Activated T-helper 1 cell treated with anti-CD3 and anti-CD28 coated beads, Interleukin-12 subunit alpha, Interleukin-12 subunit beta, Interleukin-2, Interleukin-4 antibody, amounts not matched to agents 30 ng/mL and 10 ng/mL and 1 ng/mL, durations not matched to agents 14 hours and 24 hours and 36 hours (primary cell): ENCODE results near the gene CFAP74. TPM values are rescaled to one million over a fixed set of nuclear protein-coding genes. Genes with fewer than 3 reads are reported as not detected.

Source experiments
- DNase-seq: peaks from one replicate; pipeline ENCODE4 v3.0.0; 2021; ENCODE audit warnings: low spot score
- H3K27ac Mint-ChIP-seq: one replicate; pipeline ENCODE4 v1.8.0; 2021; ENCODE audit warnings: mild to moderate bottlenecking, mixed read lengths
- H3K27me3 Mint-ChIP-seq: one replicate; pipeline ENCODE4 v1.8.0; 2022; ENCODE audit warnings: mild to moderate bottlenecking, moderate library complexity, mixed read lengths; ENCODE audit not compliant: insufficient read depth
- H3K36me3 Mint-ChIP-seq: one replicate; pipeline ENCODE4 v1.8.0; 2021; ENCODE audit warnings: low read depth, mixed read lengths
- H3K4me1 Mint-ChIP-seq: one replicate; pipeline ENCODE4 v1.8.0; 2021; ENCODE audit warnings: low read depth, mixed read lengths
- H3K4me3 Mint-ChIP-seq: one replicate; pipeline ENCODE4 v1.8.0; 2021; ENCODE audit warnings: mild to moderate bottlenecking, moderate library complexity, mixed read lengths
- H3K9me3 Mint-ChIP-seq: one replicate; pipeline ENCODE4 v1.8.0; 2021; ENCODE audit warnings: mixed read lengths
- intact Hi-C: fragments of 100-400 bp; cut with micrococcal nuclease; formaldehyde crosslinking; loops from one replicate; pipeline ENCODE4 v1.15.1; 2024
- total RNA-seq: library from RNA; stranded (reverse); gene quantifications from 2 replicates; pipeline ENCODE4 v1.2.3, GENCODE V29; 2022

The CFAP74 gene
- total RNA-seq, 1 donor from 2014 or later, result not detected

DNA sequence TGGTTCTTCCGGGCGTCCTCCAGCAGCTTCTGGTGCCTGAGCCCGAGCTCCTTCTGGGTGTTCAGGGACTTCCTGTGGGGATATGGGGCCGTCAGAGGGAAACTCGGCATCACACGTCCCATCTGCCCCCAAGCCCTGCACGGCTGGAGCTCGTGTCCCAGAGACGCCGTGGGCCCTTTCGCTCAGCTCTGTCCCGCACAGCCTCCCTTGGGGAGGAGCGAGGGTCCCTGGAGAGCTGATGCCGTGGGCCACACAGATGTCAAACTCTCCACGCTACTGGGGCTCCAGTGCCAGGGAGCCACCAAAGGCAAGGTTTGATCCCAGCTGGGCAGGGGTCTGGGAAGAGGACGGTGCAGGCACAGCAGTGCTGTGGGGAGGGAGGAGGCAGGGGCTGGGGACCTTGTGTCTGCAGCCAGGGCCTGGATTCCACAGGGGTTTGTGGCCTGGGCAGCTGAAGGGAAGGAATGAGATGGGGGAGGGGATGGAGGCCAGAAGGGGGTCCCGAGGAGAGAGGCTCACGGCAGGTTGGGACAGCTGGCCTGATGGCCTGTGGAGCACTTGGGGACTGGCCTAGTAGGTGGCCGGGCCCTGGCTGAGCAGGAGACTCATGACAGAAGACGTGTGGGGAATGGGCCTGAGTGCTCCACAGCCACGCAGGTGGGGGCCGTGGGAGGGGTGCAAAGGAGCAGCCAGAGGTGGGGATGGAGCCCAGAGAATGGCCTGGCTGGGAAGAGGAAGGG lies 30.4 kb downstream of the CFAP74 start:
- H3K9me3 Mint-ChIP-seq, result peaks cover 8% of the 10 kb centered on the region

DNA sequence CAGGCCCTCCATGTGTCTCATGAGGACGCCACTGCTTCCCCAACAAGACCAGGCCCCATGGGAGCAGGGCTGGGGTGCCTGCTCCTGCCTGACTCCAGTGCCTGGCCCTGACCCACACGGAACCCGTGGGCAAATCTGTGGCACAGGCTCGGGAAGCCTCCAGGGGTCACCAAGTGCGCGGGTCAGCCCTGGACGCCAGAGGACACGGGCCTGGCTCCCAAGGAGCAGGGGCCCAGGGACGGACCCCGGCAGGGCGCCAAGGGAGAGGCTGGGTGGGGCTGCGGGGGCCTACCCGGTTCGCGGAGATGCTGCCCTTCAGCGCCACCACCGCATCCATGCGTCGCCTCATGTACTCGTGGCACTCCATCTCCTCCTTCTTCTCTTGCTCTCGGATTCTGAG lies 31.9 kb downstream of the CFAP74 start:
- intact Hi-C loops, result no loop called here
- Mint-ChIP-seq H3K27me3 (peaks cover 3% of the 10 kb centered on the region), H3K4me1 (no peaks in the 10 kb centered on the region), H3K36me3 (no peaks in the 10 kb centered on the region), H3K9me3 (peaks cover 12% of the 10 kb centered on the region), H3K27ac (no peak overlapping the region), H3K4me3 (no peak overlapping the region)
- DNase-seq, result no peak

More for the DNA sequence above, 30.4 kb downstream of the CFAP74 start:
- no peak for DNase-seq
- no peaks in the 10 kb centered on the region for H3K4me1 Mint-ChIP-seq
- intact Hi-C loops, result no loop called here
- H3K27me3 Mint-ChIP-seq, result peaks cover 3% of the 10 kb centered on the region
- no peak overlapping the region for H3K4me3 Mint-ChIP-seq
- H3K36me3 Mint-ChIP-seq, result no peaks in the 10 kb centered on the region
- no peak overlapping the region for H3K27ac Mint-ChIP-seq

DNA sequence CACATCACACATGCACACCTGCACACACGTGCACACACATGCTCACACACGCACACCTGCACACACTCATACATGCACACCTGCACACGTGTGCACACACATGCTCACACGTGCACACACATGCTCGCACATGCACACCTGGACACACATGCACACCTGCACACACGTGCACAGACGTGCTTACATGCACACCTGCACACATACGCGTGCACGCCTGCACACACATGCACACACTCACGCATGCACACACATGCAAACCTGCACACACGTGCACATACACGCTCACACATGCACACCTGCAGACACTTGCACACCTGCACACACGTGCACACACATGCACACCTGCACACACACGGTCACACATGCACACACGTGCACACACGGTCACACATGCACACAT lies 32.6 kb downstream of the CFAP74 start:
- Mint-ChIP-seq H3K4me3 (no peak overlapping the region), H3K9me3 (peaks cover 12% of the 10 kb centered on the region), H3K36me3 (no peaks in the 10 kb centered on the region), H3K4me1 (no peaks in the 10 kb centered on the region), H3K27me3 (peaks cover 3% of the 10 kb centered on the region), H3K27ac (no peak overlapping the region)
- intact Hi-C loops, result no loop called here
- no peak for DNase-seq

DNA sequence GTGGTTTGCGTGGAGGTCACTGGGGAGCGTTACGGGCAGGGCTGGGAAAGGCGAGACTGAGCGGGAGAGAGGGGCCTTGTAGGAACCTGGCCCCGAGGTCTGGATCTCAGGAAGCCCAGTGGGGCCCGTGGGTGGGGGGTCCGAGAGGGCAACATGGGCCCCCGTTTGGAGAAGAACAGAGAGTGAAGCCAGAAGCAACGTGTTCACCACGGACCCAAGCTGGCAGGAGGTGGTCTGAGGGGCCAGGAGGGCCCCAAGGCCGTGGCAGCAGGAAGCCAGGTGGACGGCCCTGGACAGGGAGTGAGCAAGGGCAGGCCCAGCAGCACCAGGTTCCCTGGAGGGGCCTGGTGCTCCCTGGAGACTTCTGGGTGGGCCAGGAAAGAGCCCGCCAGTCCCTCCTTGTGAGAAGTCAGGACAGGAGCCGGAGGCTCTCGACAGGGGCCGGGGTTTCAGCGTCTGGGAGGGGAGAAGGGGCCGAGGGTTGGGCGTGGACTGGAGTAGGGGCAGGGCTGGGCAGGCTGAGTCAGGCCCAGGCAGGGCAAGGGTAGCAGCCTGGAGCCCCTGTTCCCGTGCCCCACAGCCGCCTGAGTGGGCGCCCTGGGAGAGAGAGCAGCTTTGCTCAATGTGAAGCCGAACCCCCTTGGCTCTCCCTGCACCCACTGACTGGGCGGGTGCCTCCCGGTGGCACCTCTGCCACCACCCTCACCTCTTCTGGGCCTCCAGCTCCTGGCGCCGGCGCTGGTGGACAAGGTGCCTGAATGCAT lies 33.5 kb downstream of the CFAP74 start:
- Mint-ChIP-seq H3K36me3 (no peaks in the 10 kb centered on the region), H3K27me3 (peaks cover 3% of the 10 kb centered on the region), H3K9me3 (peaks cover 12% of the 10 kb centered on the region), H3K4me3 (no peak overlapping the region), H3K4me1 (no peaks in the 10 kb centered on the region), H3K27ac (no peak overlapping the region)
- DNase-seq, result no peak
- intact Hi-C loops, result no loop called here

DNA sequence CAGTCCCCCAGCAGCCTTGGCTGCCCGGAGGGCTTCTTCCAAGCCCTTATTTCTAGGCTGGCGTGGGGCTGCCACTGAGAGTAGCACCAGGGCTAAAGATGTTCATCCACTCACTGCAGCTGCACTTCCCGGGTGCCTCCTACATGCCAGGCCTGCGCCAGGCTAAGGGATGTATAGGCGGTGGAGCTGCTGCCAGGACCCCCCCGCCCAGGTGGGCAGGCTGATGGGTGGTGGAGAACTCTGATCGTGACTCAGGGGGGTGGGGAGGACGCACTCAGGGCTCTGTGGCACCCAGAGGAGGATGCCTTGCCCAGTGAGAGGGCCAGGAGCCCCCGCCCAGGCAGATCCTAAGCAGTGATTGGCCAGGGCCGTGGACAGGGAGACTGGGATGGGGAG lies 34.1 kb downstream of the CFAP74 start:
- intact Hi-C loops, result no loop called here

DNA sequence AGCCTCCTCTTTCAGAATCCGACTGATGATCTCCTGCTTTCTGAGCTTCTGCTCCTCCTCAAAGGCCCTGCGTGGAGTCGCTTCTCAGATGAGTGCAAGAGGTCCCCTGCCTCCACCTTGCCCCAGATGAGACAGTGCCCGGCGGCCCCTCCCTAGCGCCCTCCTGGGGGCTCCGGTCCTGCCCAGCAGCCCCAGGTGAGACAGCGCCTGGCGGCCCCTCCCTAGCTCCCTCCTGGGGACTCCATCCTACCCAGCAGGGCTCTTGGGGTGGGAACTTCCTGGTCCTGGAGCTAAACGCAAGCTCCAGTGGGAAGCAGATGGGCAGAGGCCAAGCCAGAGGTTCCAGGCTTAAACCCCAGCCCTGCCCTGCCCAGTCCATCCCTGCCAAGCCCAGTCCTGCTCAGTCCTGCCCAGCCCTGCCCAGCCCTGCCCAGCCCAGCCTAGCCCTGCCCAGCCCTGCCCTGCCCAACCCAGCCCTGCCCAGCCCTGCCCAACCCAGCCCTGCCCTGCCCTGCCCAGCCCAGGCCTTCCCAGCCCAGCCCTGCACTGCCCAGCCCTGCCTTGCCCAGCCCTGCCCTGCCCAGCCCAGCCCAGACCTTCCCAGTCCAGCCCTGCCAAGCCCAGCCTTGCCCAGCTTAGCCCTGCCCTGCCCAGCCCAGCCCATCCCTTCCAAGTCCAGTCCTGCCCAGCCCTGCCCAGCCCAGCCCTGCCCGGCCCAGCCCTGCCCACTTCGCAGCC lies 34.6 kb downstream of the CFAP74 start:
- H3K9me3 Mint-ChIP-seq, result peaks cover 12% of the 10 kb centered on the region
- peaks cover 3% of the 10 kb centered on the region for H3K27me3 Mint-ChIP-seq
- no peaks in the 10 kb centered on the region for H3K36me3 Mint-ChIP-seq
- no peak overlapping the region for H3K4me3 Mint-ChIP-seq
- intact Hi-C loops, result no loop called here
- H3K4me1 Mint-ChIP-seq, result no peaks in the 10 kb centered on the region
- no peak for DNase-seq
- H3K27ac Mint-ChIP-seq, result no peak overlapping the region

More for the DNA sequence above, 34.1 kb downstream of the CFAP74 start:
- H3K27ac Mint-ChIP-seq, result no peak overlapping the region
- peaks cover 3% of the 10 kb centered on the region for H3K27me3 Mint-ChIP-seq
- H3K4me3 Mint-ChIP-seq, result no peak overlapping the region
- H3K36me3 Mint-ChIP-seq, result no peaks in the 10 kb centered on the region
- H3K4me1 Mint-ChIP-seq, result no peaks in the 10 kb centered on the region
- no peak for DNase-seq
- H3K9me3 Mint-ChIP-seq, result peaks cover 12% of the 10 kb centered on the region

DNA sequence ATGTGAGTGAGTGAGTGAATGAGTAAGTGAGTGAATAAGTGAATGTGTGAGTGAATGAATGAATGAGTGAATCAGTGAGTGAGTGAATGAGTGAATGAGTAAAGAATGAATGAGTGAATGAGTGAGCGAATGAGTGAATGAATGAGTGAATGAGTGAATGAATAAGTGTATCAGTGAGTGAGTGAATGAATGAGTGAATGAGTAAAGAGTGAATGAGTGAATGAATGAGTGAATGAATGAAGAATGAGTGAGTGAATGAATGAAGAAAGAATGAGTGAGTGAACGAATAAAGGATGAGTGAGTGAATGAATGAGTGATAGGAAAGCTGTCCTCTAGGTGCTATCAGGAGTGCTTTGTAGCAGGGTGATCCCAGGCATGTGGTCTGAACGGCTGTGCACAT lies 35.7 kb downstream of the CFAP74 start:
- no peak for DNase-seq
- intact Hi-C loops, result no loop called here
- peaks cover 12% of the 10 kb centered on the region for H3K9me3 Mint-ChIP-seq
- no peak overlapping the region for H3K27ac Mint-ChIP-seq
- H3K36me3 Mint-ChIP-seq, result no peaks in the 10 kb centered on the region
- no peaks in the 10 kb centered on the region for H3K4me1 Mint-ChIP-seq
- no peak overlapping the region for H3K4me3 Mint-ChIP-seq
- H3K27me3 Mint-ChIP-seq, result peaks cover 3% of the 10 kb centered on the region

DNA sequence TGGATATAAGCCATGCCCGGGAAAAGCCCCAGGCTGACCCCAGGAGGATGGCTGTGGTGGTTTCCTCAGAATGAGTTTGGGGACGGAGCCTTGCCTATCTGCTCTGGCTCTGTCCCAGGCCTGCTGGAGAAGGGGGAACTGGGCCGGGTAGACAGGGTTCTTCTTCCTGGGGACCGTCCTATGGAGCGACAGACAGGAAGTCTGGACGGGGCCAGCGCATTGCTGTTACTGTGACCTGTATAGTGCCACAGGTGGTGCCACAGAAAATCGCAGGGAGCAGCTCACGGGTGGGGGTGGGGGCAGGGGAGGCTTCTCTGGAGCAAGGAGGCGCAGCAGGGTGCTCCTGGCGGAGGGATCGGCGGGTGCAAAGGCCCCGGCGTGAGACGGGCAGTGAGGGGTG lies 36.4 kb downstream of the CFAP74 start:
- no peak for DNase-seq
- Mint-ChIP-seq H3K4me3 (no peak overlapping the region), H3K9me3 (peaks cover 12% of the 10 kb centered on the region), H3K27ac (no peak overlapping the region), H3K27me3 (peaks cover 3% of the 10 kb centered on the region), H3K36me3 (no peaks in the 10 kb centered on the region), H3K4me1 (no peaks in the 10 kb centered on the region)
- intact Hi-C loops, result no loop called here

DNA sequence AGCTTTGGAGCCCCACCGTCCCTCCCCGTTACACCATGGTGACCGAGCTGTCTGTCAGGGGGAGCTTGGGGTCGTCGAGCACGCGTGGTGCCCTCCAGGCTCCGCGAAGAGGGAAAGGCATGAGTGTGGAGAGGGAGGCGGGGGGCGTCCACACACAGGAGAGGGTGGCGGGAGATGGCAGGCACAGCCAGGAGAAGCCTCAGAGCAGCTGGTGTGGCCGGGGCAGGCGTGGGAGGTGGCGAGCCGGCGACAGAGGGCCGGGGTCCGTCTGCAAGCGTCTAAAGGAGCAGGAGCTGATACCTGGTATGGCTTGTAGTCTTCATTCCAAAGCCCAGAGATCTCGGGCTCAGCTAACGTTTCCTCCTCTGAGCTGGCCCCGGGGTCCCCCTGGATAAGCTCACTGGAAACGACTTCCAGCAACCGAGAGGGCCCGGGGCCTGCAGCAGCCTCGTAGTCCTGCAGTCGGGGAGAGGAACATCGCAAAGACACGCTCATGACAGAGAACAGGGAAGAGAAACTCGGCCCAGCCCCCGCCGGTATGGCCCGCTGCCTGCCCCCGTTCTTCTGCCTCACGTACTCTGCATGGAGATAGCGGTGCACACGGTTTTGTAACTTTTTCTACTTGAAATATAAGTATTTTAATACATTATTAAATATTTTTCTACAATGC lies 37.4 kb downstream of the CFAP74 start:
- peaks cover 1% of the 10 kb centered on the region for H3K27me3 Mint-ChIP-seq
- intact Hi-C loops, result no loop called here

DNA sequence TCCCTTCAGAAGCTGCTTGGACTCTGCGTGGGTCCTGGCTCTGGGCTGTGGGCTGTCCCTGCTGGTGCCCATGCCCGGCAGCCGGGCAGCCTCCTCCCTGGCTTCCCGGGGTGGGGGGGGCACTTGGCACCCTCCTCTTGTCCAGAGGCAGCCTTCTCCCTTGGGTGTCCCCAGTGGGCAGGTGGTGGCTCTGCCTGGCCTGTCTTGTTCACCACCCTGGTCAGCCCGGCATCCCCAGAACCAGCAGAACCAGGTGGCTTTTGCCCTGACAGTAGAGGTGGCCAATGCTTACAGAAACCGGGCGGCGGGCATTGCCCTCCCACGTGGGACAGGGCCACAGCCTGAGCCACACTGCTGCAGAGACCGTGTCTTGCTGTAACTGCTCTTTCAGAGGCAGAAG lies 38.0 kb downstream of the CFAP74 start:
- H3K27me3 Mint-ChIP-seq, result peaks cover 5% of the 10 kb centered on the region

More for the DNA sequence above, 37.4 kb downstream of the CFAP74 start:
- no peaks in the 10 kb centered on the region for H3K4me1 Mint-ChIP-seq
- H3K4me3 Mint-ChIP-seq, result no peak overlapping the region
- H3K36me3 Mint-ChIP-seq, result no peaks in the 10 kb centered on the region
- no peak overlapping the region for H3K27ac Mint-ChIP-seq
- no peak for DNase-seq
- peaks cover 8% of the 10 kb centered on the region for H3K9me3 Mint-ChIP-seq

DNA sequence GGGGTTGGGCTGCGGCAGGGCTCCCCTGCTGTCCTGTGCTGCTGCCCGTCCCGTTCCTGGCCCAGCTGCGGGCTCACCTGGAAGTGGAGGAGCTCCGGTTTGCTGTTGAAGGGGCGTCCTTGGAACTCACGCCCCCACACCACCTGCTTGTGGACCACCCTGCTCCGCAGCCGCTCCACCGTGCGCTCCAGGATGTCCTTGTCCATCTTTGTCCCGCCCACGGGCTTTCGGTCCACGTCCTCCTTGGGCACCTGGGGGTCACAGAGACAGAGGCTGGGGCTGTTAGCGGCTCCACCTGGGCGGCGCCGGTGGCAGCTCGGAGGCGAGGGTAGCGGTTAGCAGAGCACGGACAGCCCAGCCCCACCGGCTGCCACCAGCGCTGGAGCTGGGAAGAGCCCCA lies 38.8 kb downstream of the CFAP74 start:
- H3K4me1 Mint-ChIP-seq, result no peaks in the 10 kb centered on the region
- H3K9me3 Mint-ChIP-seq, result peaks cover 5% of the 10 kb centered on the region
- intact Hi-C loops, result no loop called here
- DNase-seq, result no peak
- H3K36me3 Mint-ChIP-seq, result no peaks in the 10 kb centered on the region
- H3K27me3 Mint-ChIP-seq, result peaks cover 5% of the 10 kb centered on the region
- H3K4me3 Mint-ChIP-seq, result no peak overlapping the region
- H3K27ac Mint-ChIP-seq, result no peak overlapping the region

More for the DNA sequence above, 38.0 kb downstream of the CFAP74 start:
- intact Hi-C loops, result no loop called here
- no peak overlapping the region for H3K27ac Mint-ChIP-seq
- no peak overlapping the region for H3K4me3 Mint-ChIP-seq
- DNase-seq, result no peak
- no peaks in the 10 kb centered on the region for H3K36me3 Mint-ChIP-seq
- H3K9me3 Mint-ChIP-seq, result peaks cover 5% of the 10 kb centered on the region
- H3K4me1 Mint-ChIP-seq, result no peaks in the 10 kb centered on the region

DNA sequence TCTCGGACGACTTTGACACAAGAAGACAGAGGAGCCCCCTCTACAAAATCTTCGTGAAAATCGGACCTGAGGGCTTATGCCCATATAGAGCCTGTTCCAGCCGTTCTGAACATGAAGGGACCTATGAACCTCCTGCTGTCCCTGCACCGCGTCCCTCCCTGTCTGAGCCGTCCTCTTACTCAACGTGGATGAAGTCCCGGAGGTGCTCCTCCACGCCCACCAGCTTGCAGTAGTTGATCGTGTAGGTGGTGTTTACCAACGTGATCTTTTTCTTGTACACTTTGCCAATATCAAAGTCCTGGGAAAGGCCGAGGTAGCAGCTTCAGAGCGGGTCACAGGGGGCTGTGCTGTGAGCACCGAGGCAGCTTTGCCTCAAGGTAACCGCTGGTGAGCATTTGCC lies 40.0 kb downstream of the CFAP74 start:
- Mint-ChIP-seq H3K36me3 (no peaks in the 10 kb centered on the region), H3K27ac (no peak overlapping the region), H3K4me3 (no peak overlapping the region), H3K9me3 (peaks cover 5% of the 10 kb centered on the region), H3K4me1 (no peaks in the 10 kb centered on the region), H3K27me3 (peaks cover 6% of the 10 kb centered on the region)
- intact Hi-C loops, result no loop called here
- no peak for DNase-seq
